ENCODE results near the gene FBXW8.

DNA sequence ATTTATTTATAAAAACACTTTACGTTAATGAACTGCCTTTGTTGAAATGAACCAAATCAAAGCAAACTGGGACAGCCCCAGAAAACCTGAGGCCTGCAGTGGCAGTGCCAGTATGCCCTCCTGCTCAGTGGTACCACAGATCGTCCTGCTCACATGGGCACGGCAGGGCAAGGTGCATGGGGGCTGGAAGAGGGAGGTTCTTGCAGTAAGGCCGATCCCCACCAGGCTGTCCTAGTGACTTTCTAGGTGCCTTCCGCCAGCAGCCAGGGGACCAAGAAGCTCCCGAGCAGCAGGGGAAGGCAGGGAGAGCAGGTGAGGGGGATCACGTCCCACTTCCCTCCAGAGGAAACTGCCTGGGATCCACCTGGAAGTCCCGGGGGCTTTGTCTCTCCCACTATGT, 124.5 kb downstream of the FBXW8 start:
- TF ChIP-seq CTCF (conservative IDR thresholded peaks at IDR 0.05), result no peak
- no peak for TF ChIP-seq EZH2 (IDR thresholded peaks at IDR 0.05; ENCODE audit: low read depth)

All from PC-9 (cell line).